NCI-H1436 treated with DMSO at 0.1 percent for 48 hours (cell line): ENCODE measurements around the gene ANKRD23.
"Not testable (repeated sequence)": the region's sequence is repeated elsewhere in the genome, so short reads cannot be mapped to it uniquely, and the experiment has no call there.

ENCODE experiments used
- DNase-seq: peaks from one replicate; lab custom pipeline; 2025; lab: John Stamatoyannopoulos, UW

Gene ANKRD23

GRCh38 chr2:96863056-96863455, 19.2 kb upstream of the ANKRD23 start:
- not testable (repeated sequence) for DNase-seq

- DNase-seq, result no peak
Observed at GRCh38 chr2:96861074-96861473, 17.3 kb upstream of the ANKRD23 start.

GRCh38 chr2:96860065-96861029, 16.5 kb upstream of the ANKRD23 start:
- no peak for DNase-seq

GRCh38 chr2:96859681-96860064, 15.9 kb upstream of the ANKRD23 start:
- no peak for DNase-seq

- no peak for DNase-seq
Observed at GRCh38 chr2:96859099-96859649, 15.4 kb upstream of the ANKRD23 start.

- DNase-seq, result peak; percentile 91
Observed at GRCh38 chr2:96857667-96858372, 14.0 kb upstream of the ANKRD23 start, which contains the start of gene ANKRD39. Gene ANKRD39, minus strand, starts transcription at chr2:96858016. Its CDS starts 29 bp downstream, at chr2:96857987.

GRCh38 chr2:96856776-96857666, 13.2 kb upstream of the ANKRD23 start:
- DNase-seq, result no peak

- no peak for DNase-seq
Observed at GRCh38 chr2:96853321-96853720, 9.5 kb upstream of the ANKRD23 start.

GRCh38 chr2:96852667-96853066, 8.8 kb upstream of the ANKRD23 start:
- no peak for DNase-seq

- DNase-seq, result no peak
Observed at GRCh38 chr2:96848264-96848663, 4.4 kb upstream of the ANKRD23 start.

- DNase-seq, result no peak
Observed at GRCh38 chr2:96847586-96847985, 3.8 kb upstream of the ANKRD23 start.

GRCh38 chr2:96846825-96847224, 3.0 kb upstream of the ANKRD23 start:
- no peak for DNase-seq

GRCh38 chr2:96844405-96844808, 586 bp upstream of the ANKRD23 start:
- DNase-seq, result no peak

GRCh38 chr2:96842600-96842999, 1.2 kb downstream of the ANKRD23 start:
- DNase-seq, result no peak

- no peak for DNase-seq
Observed at GRCh38 chr2:96841701-96842495, 1.9 kb downstream of the ANKRD23 start.

- DNase-seq, result no peak
Observed at GRCh38 chr2:96839875-96840850, 3.7 kb downstream of the ANKRD23 start.

- no peak for DNase-seq
Observed at GRCh38 chr2:96839293-96839874, 4.4 kb downstream of the ANKRD23 start.

- no peak for DNase-seq
Observed at GRCh38 chr2:96838345-96839292, 5.2 kb downstream of the ANKRD23 start.
